Activated T-helper 1 cell treated with anti-CD3 and anti-CD28 coated beads, Interleukin-12 subunit alpha, Interleukin-12 subunit beta, Interleukin-2, Interleukin-4 antibody, amounts not matched to agents 30 ng/mL and 10 ng/mL and 1 ng/mL, durations not matched to agents 14 hours and 24 hours and 36 hours (primary cell): ENCODE results near the gene NME7. TPM values are rescaled to one million over a fixed set of nuclear protein-coding genes. Genes with fewer than 3 reads are reported as not detected.
"Not testable (repeated sequence)": the region's sequence is repeated elsewhere in the genome, so short reads cannot be mapped to it uniquely, and the experiment has no call there.

Experiments
- DNase-seq: peaks from one replicate; pipeline ENCODE4 v3.0.0; 2021; ENCODE audit warnings: low spot score
- H3K27ac Mint-ChIP-seq: one replicate; pipeline ENCODE4 v1.8.0; 2021; ENCODE audit warnings: mild to moderate bottlenecking, mixed read lengths
- H3K27me3 Mint-ChIP-seq: one replicate; pipeline ENCODE4 v1.8.0; 2022; ENCODE audit warnings: mild to moderate bottlenecking, moderate library complexity, mixed read lengths; ENCODE audit not compliant: insufficient read depth
- H3K36me3 Mint-ChIP-seq: one replicate; pipeline ENCODE4 v1.8.0; 2021; ENCODE audit warnings: low read depth, mixed read lengths
- H3K4me1 Mint-ChIP-seq: one replicate; pipeline ENCODE4 v1.8.0; 2021; ENCODE audit warnings: low read depth, mixed read lengths
- H3K4me3 Mint-ChIP-seq: one replicate; pipeline ENCODE4 v1.8.0; 2021; ENCODE audit warnings: mild to moderate bottlenecking, moderate library complexity, mixed read lengths
- H3K9me3 Mint-ChIP-seq: one replicate; pipeline ENCODE4 v1.8.0; 2021; ENCODE audit warnings: mixed read lengths
- intact Hi-C: fragments of 100-400 bp; cut with micrococcal nuclease; formaldehyde crosslinking; loops from one replicate; pipeline ENCODE4 v1.15.1; 2024
- total RNA-seq: library from RNA; stranded (reverse); gene quantifications from 2 replicates; pipeline ENCODE4 v1.2.3, GENCODE V29; 2022

NME7 gene
- total RNA-seq, 1 donor from 2014 or later = 13.9 TPM

DNA sequence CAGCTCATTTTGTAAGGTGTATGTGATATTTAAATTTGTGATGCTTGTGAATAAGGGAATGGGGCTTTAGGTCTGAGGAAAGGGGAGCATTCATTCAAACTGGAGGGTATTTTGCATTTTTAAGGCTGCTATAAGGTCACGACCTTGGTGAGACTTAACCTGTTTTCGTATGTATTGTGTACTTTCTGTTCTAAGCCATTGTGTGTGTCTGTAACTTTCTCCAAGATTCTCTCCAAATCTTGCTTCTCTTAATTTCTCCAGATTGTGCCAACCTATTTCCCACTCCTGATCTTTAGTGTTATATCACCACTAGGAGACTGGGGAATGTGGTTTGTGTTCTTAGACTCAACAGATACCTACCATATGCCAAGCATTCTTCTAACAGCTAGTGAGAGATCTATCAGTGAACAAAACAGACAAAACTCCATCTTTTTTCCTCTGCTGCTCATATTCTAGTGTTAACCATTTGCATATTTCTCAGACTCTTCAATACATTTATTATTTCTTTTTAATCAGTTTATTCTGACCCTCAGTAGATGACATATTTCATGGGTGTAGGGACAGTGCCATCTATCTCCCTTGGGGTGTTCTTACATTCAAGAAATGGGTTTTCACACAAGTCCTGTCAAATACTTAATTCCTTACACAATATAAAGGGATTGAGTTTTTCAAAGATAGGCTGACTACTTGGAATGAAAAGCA, 233.6 kb downstream of the NME7 start:
- Mint-ChIP-seq H3K4me3 (no peak overlapping the region), H3K27ac (no peak overlapping the region), H3K36me3 (peaks cover 27% of the 10 kb centered on the region), H3K27me3 (peaks cover 4% of the 10 kb centered on the region), H3K4me1 (peaks cover 6% of the 10 kb centered on the region), H3K9me3 (no peaks in the 10 kb centered on the region)
- intact Hi-C loops = loop anchor here (10.0 kb wide), 1 partner anchor 529 kb away; no protein-coding TSS in a partner anchor
- DNase-seq = no peak

DNA sequence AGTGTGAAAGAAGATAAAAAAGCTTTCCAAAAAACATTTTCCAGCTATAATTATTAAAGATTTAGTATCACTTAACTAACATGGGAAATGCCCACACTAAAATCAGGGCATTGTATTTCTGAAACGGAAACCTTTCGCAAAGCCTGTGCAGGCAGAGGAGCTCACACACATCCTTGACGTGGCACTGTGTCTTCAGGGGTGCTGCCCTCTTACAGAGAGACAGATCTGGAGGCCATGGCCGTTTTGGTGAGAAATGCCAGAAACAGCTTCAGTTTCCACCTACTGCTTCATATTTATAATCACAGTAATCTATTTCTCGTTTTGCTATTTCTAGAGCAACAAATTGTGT, 234.4 kb downstream of the NME7 start:
- Mint-ChIP-seq H3K36me3 (peaks cover 31% of the 10 kb centered on the region), H3K27ac (no peak overlapping the region), H3K9me3 (no peaks in the 10 kb centered on the region), H3K27me3 (peaks cover 4% of the 10 kb centered on the region), H3K4me3 (no peak overlapping the region), H3K4me1 (peaks cover 8% of the 10 kb centered on the region)
- no peak for DNase-seq
- intact Hi-C loops = loop anchor here (10.0 kb wide), 1 partner anchor 528 kb away; no protein-coding TSS in a partner anchor

DNA sequence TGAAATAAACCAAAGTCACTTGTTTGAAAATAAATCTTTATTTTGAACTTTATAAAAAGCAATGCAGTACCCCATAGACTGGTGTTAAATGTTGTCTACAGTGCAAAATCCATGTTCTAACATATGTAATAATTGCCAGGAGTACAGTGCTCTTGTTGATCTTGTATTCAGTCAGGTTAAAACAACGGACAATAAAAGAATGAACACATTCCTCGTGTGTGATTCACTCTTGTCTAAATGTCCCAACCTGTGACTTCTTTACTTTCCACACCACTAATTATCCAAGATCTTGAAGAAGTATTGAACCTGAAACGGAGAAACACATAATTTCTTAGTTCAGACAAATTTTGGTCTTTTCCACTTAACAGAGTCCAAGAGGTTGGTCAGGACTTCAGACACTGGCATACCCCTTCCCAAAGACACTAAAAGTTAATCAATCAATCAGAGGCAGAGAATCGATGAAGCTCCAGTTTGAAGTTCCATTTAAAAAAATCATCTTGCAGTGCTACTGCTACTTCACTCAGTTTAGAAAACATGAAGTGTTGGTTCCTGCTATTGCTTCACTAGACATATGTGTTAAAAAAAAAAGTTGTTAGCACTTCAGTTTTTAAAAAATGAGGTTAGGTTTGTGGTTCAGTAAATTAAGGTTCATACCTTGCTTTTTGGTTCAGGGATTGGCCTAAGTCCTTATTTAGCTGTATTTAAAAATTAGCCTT, 234.9 kb downstream of the NME7 start:
- Mint-ChIP-seq H3K27ac (no peak overlapping the region), H3K9me3 (no peaks in the 10 kb centered on the region), H3K36me3 (peaks cover 35% of the 10 kb centered on the region), H3K4me3 (no peak overlapping the region), H3K4me1 (peaks cover 8% of the 10 kb centered on the region), H3K27me3 (peaks cover 4% of the 10 kb centered on the region)
- DNase-seq = no peak
- intact Hi-C loops = loop anchor here (10.0 kb wide), 1 partner anchor 528 kb away; no protein-coding TSS in a partner anchor

DNA sequence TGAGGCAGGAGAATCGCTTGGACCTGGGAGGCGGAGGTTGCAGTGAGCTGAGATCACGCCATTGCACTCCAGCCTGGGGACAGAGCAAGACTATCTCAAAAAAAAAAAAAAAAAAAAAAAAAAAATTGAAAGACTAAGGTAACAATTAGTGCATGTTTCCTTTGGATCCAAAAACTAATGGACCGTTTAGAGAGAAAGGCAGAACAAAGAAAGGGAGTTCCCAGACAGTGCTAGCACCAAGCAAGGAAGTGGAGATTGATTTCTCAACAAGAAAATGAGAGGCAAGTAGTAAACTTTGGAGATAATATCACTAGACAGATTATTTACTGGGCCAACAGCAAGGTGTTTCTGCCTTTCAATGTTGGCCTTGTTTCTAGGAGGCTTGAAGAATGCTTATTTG, 236.9 kb downstream of the NME7 start:
- intact Hi-C loops = loop anchor here (10.0 kb wide), 1 partner anchor 526 kb away; no protein-coding TSS in a partner anchor

DNA sequence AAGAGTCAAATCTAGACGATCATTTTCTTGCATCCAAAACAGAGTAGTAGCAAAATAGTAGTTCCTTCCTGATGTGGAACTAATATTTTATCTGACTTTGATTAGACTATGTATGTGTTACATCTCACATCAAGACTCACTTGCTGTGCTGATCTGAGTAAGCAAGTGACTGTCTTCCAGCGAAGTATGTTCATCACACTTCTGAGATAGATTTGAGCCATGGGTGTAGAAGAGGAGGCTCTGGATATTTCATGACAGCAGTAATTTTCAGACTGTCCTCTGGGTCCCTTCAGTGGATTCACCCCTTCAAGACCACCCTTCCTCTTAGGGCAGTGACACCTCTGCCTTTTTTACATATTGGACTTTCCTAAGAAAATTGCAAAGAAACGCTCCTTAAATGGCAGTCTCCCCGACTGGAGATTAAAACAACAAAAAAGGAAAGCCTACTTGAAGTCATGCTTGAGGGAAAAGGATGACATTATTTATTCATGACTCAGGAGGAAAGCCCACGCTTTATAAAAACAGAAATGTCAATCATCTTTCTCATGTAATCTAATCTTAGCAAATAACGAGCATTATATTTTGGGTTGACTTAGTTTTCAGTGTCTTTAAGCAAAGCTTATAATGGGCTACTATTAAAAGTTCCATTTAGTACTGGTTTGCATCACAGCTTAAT, 238.3 kb downstream of the NME7 start:
- peaks cover 8% of the 10 kb centered on the region for H3K4me1 Mint-ChIP-seq
- no peak overlapping the region for H3K27ac Mint-ChIP-seq
- no peak for DNase-seq
- H3K36me3 Mint-ChIP-seq = peaks cover 47% of the 10 kb centered on the region
- H3K9me3 Mint-ChIP-seq = no peaks in the 10 kb centered on the region
- intact Hi-C loops = no loop called here
- no peaks in the 10 kb centered on the region for H3K27me3 Mint-ChIP-seq
- no peak overlapping the region for H3K4me3 Mint-ChIP-seq

More for the DNA sequence above, 236.9 kb downstream of the NME7 start:
- Mint-ChIP-seq H3K27me3 (peaks cover 4% of the 10 kb centered on the region), H3K4me3 (no peak overlapping the region), H3K9me3 (no peaks in the 10 kb centered on the region), H3K27ac (no peak overlapping the region), H3K4me1 (peaks cover 8% of the 10 kb centered on the region), H3K36me3 (peaks cover 41% of the 10 kb centered on the region)
- no peak for DNase-seq

DNA sequence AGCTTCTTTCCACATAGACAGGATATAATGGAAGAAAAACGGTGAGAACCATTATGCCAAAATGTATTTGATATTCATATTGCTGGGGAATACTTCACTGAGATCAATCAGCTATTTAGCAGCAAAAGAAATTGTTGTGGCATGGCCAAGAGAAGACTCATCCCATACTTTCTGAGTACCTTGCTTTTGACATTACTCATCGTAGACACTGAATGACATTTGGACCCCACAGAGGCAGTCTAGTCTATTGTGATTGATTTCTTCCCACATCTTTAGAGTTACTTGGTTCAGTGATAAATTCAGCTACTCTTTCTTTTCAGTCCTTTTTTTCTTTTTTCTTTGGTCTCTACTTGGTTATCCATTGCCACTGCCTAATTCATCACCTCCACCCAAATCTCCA, 239.0 kb downstream of the NME7 start:
- Mint-ChIP-seq H3K4me3 (no peak overlapping the region), H3K27me3 (no peaks in the 10 kb centered on the region), H3K27ac (no peak overlapping the region), H3K4me1 (peaks cover 8% of the 10 kb centered on the region), H3K9me3 (no peaks in the 10 kb centered on the region), H3K36me3 (peaks cover 47% of the 10 kb centered on the region)
- intact Hi-C loops = no loop called here
- DNase-seq = no peak

DNA sequence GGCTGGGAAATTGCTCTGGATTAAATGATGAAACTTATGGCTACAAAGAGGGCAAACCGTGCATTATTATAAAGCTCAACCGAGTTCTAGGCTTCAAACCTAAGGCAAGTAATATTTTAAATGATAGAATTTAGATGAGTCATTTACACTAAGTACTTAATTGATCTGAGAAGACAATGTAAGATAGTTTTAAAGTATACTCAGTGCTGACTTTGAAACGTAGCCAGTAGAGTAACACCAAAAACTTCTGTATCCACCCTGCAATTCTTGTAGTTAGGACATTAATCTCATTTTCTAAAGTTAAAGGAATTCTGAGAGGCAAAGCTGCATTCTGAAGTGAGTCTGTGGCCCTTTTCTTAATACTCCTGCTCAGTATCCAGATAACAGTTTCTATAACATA, 240.3 kb downstream of the NME7 start:
- Mint-ChIP-seq H3K4me3 (no peak overlapping the region), H3K27me3 (no peaks in the 10 kb centered on the region), H3K27ac (no peak overlapping the region), H3K9me3 (no peaks in the 10 kb centered on the region), H3K36me3 (peaks cover 46% of the 10 kb centered on the region), H3K4me1 (peaks cover 8% of the 10 kb centered on the region)
- no peak for DNase-seq
- intact Hi-C loops = no loop called here

DNA sequence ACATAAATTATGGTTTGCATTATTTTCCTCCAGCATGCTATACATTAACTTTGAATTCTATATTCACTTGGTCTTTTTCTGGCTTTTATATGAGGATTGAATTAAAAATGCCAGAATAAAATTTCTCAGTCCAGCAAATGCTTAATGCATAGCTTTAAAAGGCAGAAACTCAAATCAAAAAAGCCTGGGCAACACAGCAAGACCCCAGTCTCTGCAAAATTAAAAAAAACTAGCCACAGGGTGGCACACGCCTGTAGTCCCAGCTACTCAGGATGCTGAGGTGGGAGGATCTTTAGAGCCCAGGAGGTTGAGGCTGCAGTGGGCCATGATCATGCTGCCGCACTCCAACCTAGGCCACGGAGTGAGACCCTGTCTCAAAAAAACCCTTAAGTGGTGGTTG, 241.3 kb downstream of the NME7 start:
- H3K27ac Mint-ChIP-seq = no peak overlapping the region
- H3K36me3 Mint-ChIP-seq = peaks cover 44% of the 10 kb centered on the region
- H3K9me3 Mint-ChIP-seq = no peaks in the 10 kb centered on the region
- peaks cover 8% of the 10 kb centered on the region for H3K4me1 Mint-ChIP-seq
- no peaks in the 10 kb centered on the region for H3K27me3 Mint-ChIP-seq
- intact Hi-C loops = no loop called here
- H3K4me3 Mint-ChIP-seq = no peak overlapping the region
- DNase-seq = no peak

DNA sequence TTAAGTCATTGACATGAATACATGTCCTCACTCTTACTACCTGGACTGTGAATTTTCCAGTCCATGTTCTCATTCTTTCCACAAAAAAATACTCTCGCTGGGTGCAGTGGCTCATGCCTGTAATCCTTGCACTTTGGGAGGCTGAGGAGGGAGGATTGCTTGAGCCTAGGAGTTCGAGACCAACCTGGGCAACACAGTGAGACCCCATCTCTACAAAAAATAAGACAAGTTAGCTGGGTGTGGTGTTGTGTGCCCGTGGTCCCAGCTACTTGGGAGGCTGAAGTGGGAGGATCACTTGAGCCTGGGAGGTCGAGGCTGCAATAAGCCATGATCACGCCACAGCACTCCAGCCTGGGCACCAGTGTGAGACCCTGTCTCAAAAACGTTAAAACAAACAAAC, 242.0 kb downstream of the NME7 start:
- H3K27ac Mint-ChIP-seq, H3K27me3 Mint-ChIP-seq, DNase-seq, H3K9me3 Mint-ChIP-seq, H3K4me3 Mint-ChIP-seq, H3K4me1 Mint-ChIP-seq, intact Hi-C loops: not testable (repeated sequence)
- peaks cover 40% of the 10 kb centered on the region for H3K36me3 Mint-ChIP-seq

DNA sequence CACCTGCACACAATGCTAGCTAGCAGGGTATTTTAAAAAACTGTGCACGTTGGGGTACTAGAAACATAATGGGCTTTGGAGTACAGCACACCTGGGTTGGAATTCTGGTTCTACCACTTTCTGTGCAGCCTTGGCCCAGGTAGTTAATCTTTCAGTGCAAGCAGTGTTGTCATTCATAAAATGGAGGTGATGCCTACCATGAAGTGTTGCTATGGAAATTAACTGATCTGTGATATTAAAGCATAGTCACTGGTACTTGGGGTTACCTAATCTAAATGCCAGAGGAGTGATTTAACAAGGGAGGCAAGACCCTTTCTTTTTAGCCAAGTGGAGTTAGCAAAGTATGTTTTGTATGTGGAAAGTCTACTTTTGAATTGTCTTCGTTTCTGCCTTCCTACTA, 243.1 kb downstream of the NME7 start:
- no peak for DNase-seq
- no peak overlapping the region for H3K27ac Mint-ChIP-seq
- no peaks in the 10 kb centered on the region for H3K9me3 Mint-ChIP-seq
- peaks cover 8% of the 10 kb centered on the region for H3K4me1 Mint-ChIP-seq
- H3K27me3 Mint-ChIP-seq = no peaks in the 10 kb centered on the region
- intact Hi-C loops = no loop called here
- H3K36me3 Mint-ChIP-seq = peaks cover 34% of the 10 kb centered on the region
- H3K4me3 Mint-ChIP-seq = no peak overlapping the region

DNA sequence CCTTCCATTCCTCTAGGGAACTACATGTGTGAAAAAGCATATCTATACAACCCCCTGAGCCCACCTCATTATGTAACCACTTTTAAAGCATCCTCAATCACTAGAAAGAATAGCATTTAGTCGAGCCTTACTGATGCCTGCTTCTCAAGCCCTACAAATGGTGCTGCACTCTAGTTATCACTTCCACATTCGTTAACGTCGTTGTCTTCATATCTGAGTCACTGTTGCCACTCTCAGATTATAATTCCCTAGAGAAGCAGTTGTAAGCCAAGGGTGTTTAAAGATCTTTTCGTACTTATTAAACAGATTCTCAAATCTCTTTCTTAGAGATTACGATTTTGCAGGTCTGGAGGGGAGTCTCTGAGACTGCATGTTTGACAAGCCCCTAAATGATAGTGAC, 244.6 kb downstream of the NME7 start:
- Mint-ChIP-seq H3K9me3 (no peaks in the 10 kb centered on the region), H3K36me3 (peaks cover 21% of the 10 kb centered on the region), H3K4me1 (no peaks in the 10 kb centered on the region), H3K27me3 (no peaks in the 10 kb centered on the region), H3K4me3 (no peak overlapping the region), H3K27ac (no peak overlapping the region)
- intact Hi-C loops = no loop called here
- DNase-seq = no peak

DNA sequence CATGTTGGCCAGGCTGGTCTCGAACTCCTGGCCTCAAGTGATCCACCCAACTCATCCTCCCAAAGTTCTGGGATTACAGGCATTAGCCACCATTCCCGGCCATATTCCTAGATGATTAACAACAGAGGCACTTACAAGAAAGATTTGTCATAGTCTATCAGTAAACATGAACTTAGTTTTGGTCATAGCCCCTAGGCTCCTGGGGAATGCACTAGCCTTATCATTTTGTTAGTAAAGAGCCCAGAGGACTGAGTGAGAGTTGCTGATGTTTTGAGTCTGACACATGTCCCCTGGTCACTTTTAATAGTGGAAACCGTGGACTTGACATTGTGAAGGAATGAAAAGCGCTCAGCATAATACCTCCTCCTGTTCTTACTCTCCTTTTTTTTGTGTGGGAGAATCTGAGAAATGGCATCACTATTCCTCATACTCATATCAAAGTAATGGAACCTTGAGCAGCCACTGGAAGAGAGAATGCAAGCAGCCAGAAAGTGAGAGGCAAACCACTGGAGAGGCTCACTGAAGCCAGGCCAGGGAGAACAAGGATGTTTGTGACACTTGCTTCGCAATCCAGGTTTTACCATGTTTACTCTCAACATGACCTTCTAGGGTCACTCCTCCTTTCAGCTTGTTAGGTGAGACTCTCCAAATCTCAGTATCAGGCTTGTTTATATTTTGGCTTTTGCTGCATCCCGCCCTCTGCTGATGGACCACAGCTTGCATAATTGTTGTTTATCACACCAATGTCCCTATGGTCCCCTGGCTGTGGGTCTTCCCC, 246.3 kb downstream of the NME7 start:
- H3K27ac Mint-ChIP-seq = no peak overlapping the region
- no peaks in the 10 kb centered on the region for H3K9me3 Mint-ChIP-seq

More for the DNA sequence above, 246.3 kb downstream of the NME7 start:
- no peaks in the 10 kb centered on the region for H3K27me3 Mint-ChIP-seq
- H3K36me3 Mint-ChIP-seq = peaks cover 22% of the 10 kb centered on the region
- H3K4me1 Mint-ChIP-seq = peaks cover 12% of the 10 kb centered on the region
- H3K4me3 Mint-ChIP-seq = no peak overlapping the region
- DNase-seq = no peak
- intact Hi-C loops = no loop called here
